HG02840 (cell line): ENCODE measurements around the gene CNMD.
"Not testable (repeated sequence)": the region's sequence is repeated elsewhere in the genome, so short reads cannot be mapped to it uniquely, and the experiment has no call there.

Experiments used
- ATAC-seq: cut with Tn5 transposase; IDR thresholded peaks from one replicate; pipeline ENCODE4 v1.9.1; 2021; ENCODE audit warnings: mild to moderate bottlenecking, moderate library complexity, moderate number of reproducible peaks; ENCODE audit not compliant: unreplicated experiment, low FRiP score

The CNMD gene

GRCh38 chr13:52701728-52702465, 37.7 kb downstream of the CNMD start:
- no peak for ATAC-seq

DNA sequence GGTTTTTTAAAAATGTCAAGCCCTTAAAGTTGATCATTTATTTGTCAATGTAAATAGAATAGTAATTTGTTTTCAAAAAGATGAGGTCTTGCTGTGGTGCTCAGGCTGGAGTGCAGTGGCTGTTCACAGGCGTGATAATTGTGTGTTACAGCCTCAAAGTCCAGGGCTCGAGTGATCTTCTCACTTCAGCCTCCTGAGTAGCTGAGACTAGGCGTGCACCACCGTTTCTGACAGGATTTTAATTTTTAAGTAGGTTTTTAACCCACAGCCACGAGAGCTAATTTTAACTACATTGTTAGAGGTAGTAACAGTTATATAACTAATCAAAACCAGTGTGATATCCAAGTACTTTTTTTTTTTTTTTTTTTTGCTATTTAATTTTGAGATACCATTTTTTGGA, 43.1 kb downstream of the CNMD start:
- ATAC-seq = no peak

- ATAC-seq = peak; percentile 74
These were observed 43.8 kb downstream of the CNMD start for GRCh38 chr13:52695856-52696255.

DNA sequence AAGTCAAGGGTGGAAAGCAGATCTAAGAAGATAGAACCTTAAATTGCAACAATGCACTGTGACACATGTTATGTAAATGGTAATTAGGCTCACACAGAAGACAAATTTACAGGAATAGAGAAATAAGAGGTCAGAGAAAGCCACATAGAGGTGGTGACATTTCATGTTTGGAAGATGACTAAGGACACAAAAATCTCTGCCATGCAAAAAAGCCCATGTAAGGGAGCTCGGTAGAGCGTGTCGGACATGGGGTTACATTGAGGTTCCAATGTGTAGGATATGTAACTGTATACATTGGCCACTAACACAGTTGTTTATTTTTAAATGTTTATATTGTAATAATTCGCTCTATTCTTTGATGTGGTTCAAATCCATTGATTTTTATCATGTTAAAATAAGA, 53.2 kb downstream of the CNMD start:
- no peak for ATAC-seq

GRCh38 chr13:52685806-52686205, 53.8 kb downstream of the CNMD start:
- not testable (repeated sequence) for ATAC-seq

- no peak for ATAC-seq
These were observed 61.8 kb downstream of the CNMD start for GRCh38 chr13:52677823-52678222.

DNA sequence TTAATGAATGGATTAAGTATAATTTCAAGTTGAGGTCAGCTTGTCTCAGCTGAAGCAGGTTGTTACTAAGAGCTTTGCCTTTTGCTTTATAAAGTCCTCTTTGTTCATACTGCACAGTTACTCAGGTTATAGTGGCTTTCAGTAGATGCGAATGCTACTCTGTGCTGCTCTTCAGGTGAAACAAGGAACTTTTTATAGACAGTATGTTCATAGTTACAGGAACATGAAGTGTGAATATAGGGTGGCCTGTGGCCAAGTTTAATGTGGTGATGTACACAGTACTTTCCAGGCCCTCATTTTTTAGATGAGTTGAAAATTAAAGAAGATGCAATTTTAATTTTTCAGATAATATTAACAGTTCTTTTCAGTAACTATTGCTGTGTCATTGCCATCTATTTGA, 66.2 kb downstream of the CNMD start:
- ATAC-seq = no peak

GRCh38 chr13:52670726-52671125, 68.9 kb downstream of the CNMD start:
- ATAC-seq = no peak

DNA sequence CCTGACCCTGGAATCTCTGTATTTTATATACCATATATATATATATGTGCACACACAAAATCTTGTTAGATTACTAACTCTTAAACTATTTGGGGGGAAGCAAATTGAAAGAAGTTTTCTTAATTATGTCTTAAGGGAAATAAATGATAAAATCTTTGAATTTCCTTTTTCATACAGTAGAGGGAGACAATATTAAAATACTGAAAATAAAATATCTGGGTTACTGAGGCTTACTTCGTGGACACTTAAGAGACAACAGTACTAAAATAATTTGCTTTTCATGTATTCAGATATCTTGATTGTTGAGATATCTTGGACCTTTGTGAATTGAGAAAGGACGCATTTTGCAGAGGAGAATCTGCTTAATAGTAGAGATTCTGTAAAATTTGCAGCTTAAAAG, 69.9 kb downstream of the CNMD start:
- no peak for ATAC-seq

DNA sequence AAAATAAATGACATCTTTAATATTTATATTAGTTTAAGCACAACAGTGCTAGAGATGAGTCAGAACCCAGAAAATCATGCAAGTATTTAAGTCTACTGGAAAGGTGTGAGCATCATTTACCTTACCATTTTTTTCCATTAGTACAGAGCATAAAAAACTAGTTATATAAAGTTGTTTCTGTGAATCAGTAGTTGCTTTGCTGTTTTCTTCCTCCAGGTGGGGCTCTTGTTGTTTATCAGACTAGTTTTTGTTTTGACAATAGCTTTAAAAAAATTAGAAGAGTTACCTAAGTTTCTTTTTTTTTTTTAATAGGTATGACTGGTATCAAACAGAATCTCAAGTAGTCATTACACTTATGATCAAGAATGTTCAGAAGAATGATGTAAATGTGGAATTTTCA, 74.3 kb downstream of the CNMD start:
- ATAC-seq = no peak

GRCh38 chr13:52664272-52664671, 75.3 kb downstream of the CNMD start:
- ATAC-seq = no peak

DNA sequence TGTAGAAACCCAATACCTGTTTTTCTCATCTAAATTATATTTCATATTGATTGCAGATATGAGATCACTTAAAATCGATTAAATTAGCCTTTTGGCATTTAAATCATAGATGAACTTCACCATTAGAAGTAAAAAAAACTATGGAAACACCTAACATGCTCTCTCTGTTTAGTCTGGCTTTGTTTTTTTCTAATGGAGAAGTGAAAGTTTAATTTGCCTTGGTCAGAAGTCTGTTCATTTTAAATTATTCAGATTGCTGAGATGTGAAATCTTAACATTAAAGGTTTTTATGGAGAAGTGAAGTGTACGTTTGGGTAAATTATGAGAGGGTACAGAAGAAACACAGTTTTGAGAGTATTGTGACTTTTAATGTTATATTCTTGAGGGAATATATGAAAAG, 80.3 kb downstream of the CNMD start:
- ATAC-seq = no peak
